Activated naive CD4-positive, alpha-beta T cell (primary cell): ENCODE measurements around the gene PRKD3.
"Not testable (repeated sequence)": the region's sequence is repeated elsewhere in the genome, so short reads cannot be mapped to it uniquely, and the experiment has no call there.

ENCODE experiments used
- DNase-seq, 4 experiments: peaks; one replicate each; lab custom pipeline; 2025; lab: John Stamatoyannopoulos, UW

PRKD3 gene

DNA sequence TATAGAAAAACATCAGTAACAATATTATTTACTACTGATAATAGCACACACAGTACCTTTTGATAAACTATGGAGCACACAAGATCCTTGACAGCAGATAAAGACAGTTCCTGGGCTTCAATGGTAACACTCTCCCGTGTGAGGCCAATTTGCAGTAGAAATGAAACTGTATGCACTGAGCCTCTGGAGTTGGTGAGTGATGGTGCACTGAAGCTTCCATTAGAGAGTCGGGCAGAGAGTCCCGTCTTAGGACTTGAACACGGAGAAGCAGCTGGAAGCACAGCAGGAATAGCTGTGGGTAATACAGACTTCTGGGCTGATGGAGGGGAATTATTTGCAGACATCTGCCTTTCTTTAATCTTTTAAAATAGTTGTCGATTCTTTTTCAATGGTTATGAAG, 8.5 kb downstream of the PRKD3 start:
- no peak for DNase-seq

DNA sequence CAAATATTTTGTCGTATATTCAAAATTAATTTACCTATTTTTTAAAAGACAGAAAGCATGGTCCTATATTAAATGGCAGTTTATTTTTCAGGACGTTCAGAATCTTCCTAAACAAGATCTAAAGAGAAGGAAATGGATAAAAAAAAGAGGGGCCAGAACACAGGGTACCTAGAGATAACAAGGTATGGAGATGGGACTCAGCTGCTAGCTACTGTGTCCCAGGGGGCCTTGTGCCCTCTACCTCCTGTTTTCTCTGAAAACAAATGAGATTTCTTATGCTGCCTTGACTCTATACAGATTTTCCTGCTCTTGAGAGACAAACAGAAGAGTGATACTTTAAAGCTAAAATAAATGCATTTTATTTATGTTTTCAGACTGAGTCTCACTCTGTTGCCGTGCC, 9.3 kb downstream of the PRKD3 start:
- DNase-seq: no peak

DNA sequence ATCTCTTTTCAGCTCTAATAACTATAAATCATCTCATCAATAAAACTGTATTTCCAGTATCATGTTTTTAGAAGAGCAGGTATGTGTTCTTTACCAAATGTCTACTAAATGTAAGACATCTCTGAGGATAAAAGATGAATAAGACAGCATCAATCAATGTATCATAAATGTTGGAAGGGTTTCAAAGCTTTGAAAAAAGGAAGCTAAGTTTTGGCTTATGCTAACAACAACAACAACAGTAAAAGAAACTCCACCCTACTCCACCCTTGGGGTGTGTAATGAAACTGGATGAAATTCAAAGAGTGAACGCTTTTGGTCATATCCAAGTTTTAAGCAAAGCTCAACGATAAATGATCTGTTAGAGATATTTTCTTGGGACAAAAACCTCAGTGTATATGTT, 17.1 kb downstream of the PRKD3 start:
- DNase-seq: no peak

DNA sequence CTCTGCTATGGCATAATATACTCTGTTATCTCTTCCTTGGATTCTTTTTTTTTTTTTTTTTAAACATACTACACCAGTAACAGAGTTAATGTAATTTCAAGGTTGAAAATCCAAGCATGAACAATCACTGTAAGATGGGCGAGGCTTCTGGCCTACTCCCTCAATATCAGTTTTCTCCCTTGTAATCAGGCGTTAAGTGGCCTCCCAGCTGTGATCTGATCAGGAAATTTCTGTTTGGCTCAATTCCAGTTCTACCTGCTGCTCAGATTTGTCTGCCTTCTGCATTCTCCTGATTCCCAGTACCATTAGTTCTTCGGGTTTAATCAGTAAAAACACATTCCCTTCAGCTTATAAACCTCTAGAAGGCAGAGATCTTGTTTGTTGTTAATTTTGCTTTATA, 18.6 kb downstream of the PRKD3 start:
- DNase-seq: no peak

DNA sequence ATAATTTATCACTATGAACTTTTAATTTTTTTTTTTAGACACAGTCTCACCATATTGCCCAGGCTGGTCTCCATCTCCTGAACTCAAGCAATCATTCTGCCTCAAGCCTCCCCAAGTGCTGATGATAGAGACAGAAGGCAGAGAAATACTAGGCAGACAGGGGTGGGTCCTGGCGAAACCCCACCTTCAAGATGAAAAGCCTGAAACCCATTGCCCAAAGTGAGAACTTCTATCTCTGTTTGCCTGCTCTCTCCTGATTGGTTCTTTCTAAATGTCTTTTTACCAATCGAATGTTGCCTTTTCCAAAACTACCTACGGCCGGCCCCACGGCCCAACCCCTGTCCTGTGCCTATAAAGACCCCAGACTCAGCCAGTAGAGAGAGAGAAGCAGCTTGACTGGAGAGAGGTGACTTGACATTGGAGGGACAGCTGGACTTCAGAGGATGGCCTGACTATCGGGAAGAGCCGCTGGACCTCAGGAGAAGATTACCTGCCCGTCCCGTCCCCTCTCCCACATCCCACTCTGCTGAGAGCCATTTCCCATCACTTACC, 21.9 kb downstream of the PRKD3 start:
- DNase-seq: no peak

DNA sequence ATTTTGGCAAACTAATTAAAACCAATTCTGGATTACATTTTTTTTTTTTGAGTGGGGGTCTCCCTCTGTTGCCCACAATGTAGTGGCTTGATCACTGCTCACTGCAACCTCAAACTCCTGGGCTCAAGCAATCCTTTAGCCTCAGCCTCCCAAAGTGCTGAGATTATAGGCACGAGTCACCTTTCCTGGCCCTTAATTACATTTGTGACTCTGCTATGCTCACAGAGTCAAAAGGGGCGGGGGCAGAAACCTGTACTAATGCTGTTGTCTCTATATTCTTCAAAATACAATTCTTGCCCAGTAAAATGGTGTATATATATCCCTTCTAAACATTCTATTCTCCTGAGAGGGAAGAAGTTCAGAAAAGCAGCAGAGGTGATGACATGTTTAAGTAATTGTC, 23.2 kb downstream of the PRKD3 start:
- no peak for DNase-seq

DNA sequence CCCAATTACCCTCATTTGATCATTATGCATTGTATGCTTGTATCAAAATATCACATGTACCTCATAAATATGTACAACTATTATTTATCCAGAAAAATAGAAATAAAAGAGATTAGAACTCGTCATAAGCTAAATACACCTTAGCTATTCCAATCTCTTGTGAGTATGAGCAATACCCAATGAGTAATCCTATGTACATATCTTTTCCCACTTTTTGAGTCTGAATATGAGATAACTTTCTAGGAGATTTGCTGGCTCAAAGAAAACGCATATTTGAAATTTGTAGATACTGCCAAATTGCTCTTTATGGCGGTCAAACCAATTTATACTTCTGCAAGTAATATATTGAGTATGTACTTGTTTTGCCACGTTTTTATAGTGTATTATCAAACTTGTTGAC, 24.1 kb downstream of the PRKD3 start:
- DNase-seq: no peak

DNA sequence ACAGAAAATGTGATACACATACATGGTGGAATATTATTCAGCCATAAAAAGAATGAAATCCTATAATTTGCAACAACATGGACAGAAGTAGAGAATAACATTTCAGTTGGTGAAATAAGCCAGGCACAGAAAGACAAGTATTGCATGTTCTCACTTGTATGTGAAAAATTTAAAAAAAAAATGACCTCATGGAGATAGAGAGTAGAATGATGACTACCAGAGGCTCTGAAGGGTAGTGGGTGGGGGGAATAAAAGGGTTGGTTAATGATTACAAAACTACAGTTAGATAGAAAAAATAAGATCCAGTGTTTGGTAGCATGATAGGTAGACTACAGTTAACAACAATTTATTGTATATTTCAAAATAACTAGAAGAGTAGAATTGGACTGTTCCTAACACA, 24.5 kb downstream of the PRKD3 start:
- no peak for DNase-seq

DNA sequence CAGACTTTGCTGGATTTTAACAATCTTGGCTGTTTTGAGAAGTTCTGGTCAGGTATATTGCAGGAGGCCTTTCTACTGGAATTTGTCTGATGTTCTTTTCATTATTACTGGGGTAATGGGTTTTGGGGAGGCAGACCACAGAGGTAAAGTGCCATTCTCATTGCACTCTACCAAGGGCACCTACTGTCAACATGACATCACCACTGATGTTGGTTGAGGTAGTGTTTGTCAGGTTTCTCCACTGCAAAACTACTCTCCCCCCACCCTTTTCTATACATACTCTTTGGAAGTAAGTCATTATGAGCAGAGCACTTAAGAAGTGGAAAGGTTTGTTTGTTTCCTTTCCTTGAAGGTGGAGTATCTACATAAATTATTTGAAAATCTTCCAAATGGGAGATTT, 27.0 kb downstream of the PRKD3 start:
- no peak for DNase-seq

DNA sequence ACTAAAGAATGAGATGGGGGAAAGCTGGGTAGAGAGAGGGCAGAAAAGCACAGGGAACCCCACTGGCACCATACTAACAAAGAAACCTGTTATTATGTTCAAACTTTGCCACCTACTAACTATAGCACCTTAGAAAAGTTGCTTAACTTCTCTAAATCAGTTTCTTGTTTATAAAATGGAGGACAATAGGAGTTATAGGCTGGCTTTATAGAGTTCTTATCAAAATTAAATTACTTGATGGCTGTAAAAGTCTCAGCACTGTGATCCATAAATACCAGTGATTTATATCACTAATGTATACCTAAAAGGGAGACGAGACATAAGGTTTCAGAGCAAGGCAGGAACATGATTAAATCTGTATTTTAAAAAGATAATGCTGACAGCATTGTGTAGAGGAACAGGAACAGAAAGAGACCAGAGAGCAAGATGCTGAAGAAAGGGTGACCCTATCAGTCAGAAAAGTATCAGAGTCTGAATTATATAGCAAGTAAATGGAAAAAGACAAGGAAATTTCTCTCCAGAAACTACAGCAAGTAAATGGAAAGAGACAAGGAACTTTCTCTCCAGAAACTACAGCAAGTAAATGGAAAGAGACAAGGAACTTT, 29.1 kb downstream of the PRKD3 start:
- no peak for DNase-seq

DNA sequence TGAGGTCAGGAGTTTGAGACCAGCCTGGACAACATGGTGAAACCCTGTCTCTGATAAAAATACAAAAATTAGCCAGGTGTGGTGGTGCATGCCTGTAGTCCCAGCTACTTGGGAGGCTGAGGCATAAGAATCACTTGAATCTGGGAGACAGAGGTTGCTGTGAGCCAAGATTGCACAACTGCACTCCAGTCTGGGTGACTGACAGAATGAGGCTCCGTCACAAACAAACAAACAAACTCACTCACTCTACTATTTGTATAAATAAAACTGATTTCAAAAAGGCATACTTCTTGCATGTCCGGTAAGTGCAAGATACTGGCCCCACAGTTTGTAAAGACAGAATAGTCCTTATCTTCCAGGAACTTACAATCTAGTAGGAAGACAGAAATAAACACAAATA, 29.8 kb downstream of the PRKD3 start:
- DNase-seq: not testable (repeated sequence)

DNA sequence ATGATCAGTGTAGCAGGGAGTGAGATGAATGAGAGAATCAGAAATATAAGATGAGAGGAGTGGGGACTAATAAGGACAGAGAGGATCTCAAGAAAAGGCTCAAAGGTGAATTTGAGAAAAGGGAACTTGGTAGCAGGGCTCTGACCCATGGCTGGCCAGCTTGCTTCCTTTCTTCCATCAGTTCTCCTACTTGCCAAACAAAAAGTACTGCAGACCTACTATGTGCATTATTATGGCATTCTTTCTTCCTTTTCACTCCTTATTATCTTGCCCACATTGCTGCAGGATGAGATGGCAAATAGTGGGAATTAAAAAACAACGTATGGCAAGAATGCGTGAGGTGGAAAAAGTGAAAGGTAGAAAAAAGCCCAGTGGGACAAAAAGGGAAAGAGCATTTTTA, 33.0 kb downstream of the PRKD3 start:
- DNase-seq: no peak

DNA sequence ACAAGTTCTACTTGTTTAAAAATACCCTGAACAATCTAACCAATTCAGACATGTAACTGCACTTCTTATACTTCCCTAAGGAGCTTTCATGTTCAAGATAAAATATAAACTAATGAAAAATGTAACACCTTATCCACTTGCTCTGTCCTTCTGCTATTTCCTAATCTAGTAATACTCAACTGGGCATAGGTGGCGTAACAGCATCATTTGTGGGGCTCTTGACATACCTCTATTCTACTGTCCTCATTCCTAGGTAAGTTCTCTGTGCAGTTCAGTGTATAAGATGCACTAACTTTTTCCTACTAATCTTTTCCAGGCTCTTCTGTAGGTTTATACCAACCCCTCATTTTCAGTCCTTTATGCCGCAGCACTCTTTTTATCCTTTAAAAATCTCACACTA, 36.7 kb downstream of the PRKD3 start:
- no peak for DNase-seq

DNA sequence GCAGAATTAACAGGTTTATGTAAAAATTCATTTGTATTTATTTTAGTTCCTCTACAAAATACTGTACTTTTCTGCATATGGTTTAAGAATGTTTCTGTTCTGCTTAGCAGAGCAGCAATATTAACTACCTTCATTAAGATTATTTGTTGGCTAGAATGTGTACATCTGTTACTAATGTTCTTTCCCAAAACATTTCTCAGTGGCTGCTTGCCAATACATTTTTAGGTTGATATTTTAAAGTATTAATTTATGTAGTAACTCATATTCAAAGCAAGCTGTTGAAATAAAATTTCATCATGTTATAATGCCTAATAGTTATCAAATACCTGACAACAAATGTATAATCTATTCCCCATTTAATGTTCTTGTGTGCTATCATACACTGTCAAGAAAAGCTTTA, 40.3 kb downstream of the PRKD3 start:
- DNase-seq: no peak

DNA sequence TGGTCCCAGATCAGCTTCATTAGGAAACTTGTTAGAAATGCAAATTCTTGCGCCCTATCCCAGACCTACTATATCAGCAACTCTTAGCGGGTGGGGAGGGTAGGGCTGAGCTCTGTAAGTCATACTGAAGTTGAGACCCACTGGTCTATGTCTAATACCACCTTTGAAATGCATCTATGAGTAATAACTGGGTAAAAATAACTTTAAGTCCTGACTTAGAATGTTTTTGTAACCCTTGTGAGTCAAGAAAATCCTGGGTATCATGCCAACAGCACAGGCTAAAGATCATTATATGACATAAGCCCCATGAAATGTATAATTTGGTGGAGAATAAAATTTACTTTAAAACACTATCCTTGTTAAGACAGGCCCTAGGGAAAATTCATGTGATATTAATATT, 41.4 kb downstream of the PRKD3 start:
- no peak for DNase-seq

DNA sequence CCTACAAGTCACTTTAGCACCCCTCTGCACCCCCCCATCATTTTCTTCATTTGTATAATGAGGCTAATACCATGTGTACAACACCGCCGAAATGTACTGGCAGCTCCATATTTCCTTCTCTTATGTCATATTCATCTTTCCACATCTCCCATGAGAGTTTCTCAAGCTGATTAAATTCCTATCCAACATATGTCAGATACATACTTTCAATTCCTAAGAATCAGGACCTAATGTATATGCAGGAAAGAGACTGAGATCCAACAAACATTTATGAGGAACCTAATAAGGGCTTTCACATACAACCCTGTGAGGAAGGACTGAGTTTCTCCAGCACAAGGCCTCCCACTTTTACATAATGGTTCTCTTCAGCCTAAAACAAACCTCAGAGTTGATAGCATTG, 41.9 kb downstream of the PRKD3 start:
- no peak for DNase-seq

DNA sequence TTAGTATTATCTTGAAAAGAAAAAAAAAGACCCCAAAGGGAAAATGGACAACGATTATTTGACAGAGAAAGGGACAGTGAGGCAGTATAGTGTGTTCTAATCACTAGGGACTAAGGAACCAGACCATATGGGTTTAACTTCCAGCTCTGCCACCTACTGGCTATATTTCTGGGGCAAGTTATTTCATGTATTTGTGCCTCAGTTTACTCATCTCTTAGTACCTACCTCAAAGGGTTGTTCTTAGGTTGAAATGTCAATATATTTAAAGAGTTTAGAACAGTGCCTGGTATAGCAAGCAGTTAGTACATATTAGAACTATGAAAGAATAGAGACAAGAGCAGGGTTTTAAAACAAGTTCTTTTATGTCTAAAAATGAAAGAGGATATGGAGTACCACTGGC, 42.7 kb downstream of the PRKD3 start:
- no peak for DNase-seq

DNA sequence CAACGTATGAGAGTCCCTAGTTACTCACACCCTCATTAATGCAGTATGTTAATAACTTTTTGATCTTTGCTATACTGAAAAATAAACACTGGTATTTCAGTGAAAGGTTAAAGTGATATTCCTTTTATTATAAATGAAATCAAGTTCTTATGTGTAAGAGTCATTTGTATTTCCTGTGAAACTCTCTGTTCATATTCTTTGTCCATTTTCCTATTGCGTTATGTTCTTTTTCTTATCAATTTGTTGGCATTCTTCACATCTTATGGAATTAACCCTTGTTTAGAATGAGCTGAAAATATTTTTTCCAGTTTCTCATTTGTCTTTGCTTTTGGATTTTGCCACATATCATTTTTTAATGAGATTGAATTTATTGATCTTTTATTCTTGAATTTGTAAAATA, 48.3 kb downstream of the PRKD3 start:
- no peak for DNase-seq
